GM21381 (cell line): ENCODE data around the gene TAX1BP1.
"Not testable (repeated sequence)": the region's sequence is repeated elsewhere in the genome, so short reads cannot be mapped to it uniquely, and the experiment has no call there.

Experiments
- ATAC-seq: cut with Tn5 transposase; IDR thresholded peaks from one replicate; pipeline ENCODE4 v1.9.1; 2021; ENCODE audit warnings: mild to moderate bottlenecking, moderate library complexity; ENCODE audit not compliant: unreplicated experiment

Gene TAX1BP1

GRCh38 chr7:27840760-27841364, 100.9 kb downstream of the TAX1BP1 start:
- ATAC-seq, result no peak

- ATAC-seq, result no peak
Observed at GRCh38 chr7:27842094-27842692, 102.2 kb downstream of the TAX1BP1 start.

GRCh38 chr7:27842851-27843250, 102.9 kb downstream of the TAX1BP1 start:
- no peak for ATAC-seq

GRCh38 chr7:27843584-27844305, 103.8 kb downstream of the TAX1BP1 start:
- ATAC-seq, result no peak

GRCh38 chr7:27846388-27846787, 106.4 kb downstream of the TAX1BP1 start:
- ATAC-seq, result no peak

GRCh38 chr7:27850531-27850930, 110.6 kb downstream of the TAX1BP1 start:
- no peak for ATAC-seq

GRCh38 chr7:27856703-27857485, 116.9 kb downstream of the TAX1BP1 start:
- not testable (repeated sequence) for ATAC-seq

GRCh38 chr7:27860800-27861199, 120.8 kb downstream of the TAX1BP1 start:
- ATAC-seq, result no peak

GRCh38 chr7:27861747-27862146, 121.8 kb downstream of the TAX1BP1 start:
- no peak for ATAC-seq

GRCh38 chr7:27863880-27864279, 123.9 kb downstream of the TAX1BP1 start:
- no peak for ATAC-seq

GRCh38 chr7:27866256-27866655, 126.3 kb downstream of the TAX1BP1 start:
- no peak for ATAC-seq

- no peak for ATAC-seq
Observed at GRCh38 chr7:27866828-27867672, 127.1 kb downstream of the TAX1BP1 start.

- no peak for ATAC-seq
Observed at GRCh38 chr7:27868131-27868550, 128.2 kb downstream of the TAX1BP1 start.

- ATAC-seq, result no peak
Observed at GRCh38 chr7:27869056-27869455, 129.1 kb downstream of the TAX1BP1 start.

GRCh38 chr7:27870595-27870994, 130.6 kb downstream of the TAX1BP1 start:
- no peak for ATAC-seq

- no peak for ATAC-seq
Observed at GRCh38 chr7:27871086-27871485, 131.1 kb downstream of the TAX1BP1 start.

GRCh38 chr7:27871866-27872265, 131.9 kb downstream of the TAX1BP1 start:
- no peak for ATAC-seq

- ATAC-seq, result no peak
Observed at GRCh38 chr7:27872356-27873275, 132.7 kb downstream of the TAX1BP1 start.
